ENCODE results near the gene ITGA3. TPM values are rescaled to one million over a fixed set of nuclear protein-coding genes. Genes with fewer than 3 reads are reported as not detected.

The ITGA3 gene
- total and polyA plus RNA-seq, 2 experiments from 2014 or later, result 105 to 330 TPM

DNA sequence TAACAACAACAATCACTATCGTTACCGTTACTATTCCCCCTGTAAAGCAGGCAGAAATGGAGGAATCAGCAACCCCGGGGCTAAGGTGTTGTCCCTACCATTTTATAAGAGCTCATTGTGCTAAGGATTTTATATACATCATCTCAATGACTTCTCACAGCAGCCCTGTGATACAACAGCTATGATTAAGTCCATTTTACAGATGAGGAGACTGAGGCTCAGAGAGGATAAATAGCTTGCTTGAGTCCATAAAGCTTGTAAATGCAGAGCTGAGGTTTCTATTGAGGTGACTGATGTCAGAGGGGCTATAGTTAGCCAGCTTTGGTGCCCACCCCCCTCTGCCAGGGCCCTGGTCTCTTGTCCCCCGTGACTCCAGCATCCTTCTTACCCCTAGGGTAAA is 22.5 kb downstream of the ITGA3 start:
- H3K9ac ChIP-seq, result no peak overlapping the region
- in situ Hi-C loops (cut with MboI), result no loop called here
- H3K4me2 ChIP-seq (ENCODE audit: unreplicated experiment), result no peak overlapping the region
- H3K9me2 ChIP-seq (ENCODE audit: insufficient read depth), result no peaks in the 10 kb centered on the region
- 97 to 99% methylated on average over 4 of the region's 4 CpGs for WGBS, 2 experiments (ENCODE audit: low coverage in 1 of 2, low lambda C conversion rate in 2 of 2, missing lambda C conversion rate in 2 of 2)
- H3K36me3 ChIP-seq (ENCODE audit: low read depth), result peaks cover 76% of the 10 kb centered on the region
- no peak overlapping the region for H2AFZ ChIP-seq
- no peak overlapping the region for H3K4me3 ChIP-seq
- peaks cover 27% of the 10 kb centered on the region for H3F3A ChIP-seq (ENCODE audit: insufficient read depth)
- H3K27me3 ChIP-seq (replicated peaks; ENCODE audit: insufficient read depth), result no peaks in the 10 kb centered on the region
- peaks cover 38% of the 10 kb centered on the region for H3K79me2 ChIP-seq (ENCODE audit: insufficient read depth)
- no peak for DNase-seq
- no peaks in the 10 kb centered on the region for H4K20me1 ChIP-seq (ENCODE audit: insufficient read depth)
- H3K4me1 ChIP-seq (ENCODE audit: insufficient read depth), result no peaks in the 10 kb centered on the region
- no peak overlapping the region for H3K27ac ChIP-seq
- H3K9me3 ChIP-seq (ENCODE audit: low read depth), result no peaks in the 10 kb centered on the region
- TF ChIP-seq EZH2phosphoT487 (IDR thresholded peaks at IDR 0.05; ENCODE audit: insufficient read depth, low read depth), result no peak
- no peak for TF ChIP-seq EZH2 (IDR thresholded peaks at IDR 0.05; ENCODE audit: insufficient read depth, poor library complexity, severe bottlenecking)

DNA sequence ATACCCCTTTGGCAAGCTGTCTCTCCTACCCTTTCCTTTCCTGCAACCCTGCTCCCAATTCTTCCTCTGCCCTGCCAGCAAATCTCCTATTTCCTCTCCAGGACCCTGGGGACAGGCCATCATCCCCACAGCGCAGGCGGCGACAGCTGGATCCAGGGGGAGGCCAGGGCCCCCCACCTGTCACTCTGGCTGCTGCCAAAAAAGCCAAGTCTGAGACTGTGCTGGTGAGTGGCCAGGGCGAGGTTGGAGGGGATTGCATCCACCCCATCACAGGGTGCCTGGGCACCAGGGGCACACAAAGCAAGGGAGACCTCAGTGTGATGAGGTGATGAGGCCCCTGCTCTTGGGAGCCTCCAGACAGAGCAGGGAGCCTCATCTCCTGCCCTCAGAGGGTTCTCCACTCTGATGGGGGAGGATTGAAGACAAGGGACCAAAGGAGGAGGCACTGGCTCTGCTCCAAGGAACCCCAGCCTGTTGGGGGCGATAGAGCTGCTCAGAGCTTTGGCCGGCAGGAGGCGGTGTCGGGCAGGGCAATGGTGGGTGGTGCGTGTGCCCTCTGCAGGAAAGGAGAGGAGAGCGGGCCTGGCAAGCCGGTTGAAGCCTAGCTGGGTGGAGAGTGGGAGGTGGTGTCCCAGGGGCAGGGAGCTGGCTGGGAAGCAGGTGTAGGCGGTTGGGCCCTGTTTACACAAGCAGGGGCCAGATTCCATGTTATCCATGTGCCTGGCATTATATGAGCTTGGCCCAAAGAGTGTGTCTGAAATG is 23.6 kb downstream of the ITGA3 start:
- no peak overlapping the region for H3K4me2 ChIP-seq (ENCODE audit: unreplicated experiment)
- H2AFZ ChIP-seq, result no peak overlapping the region
- in situ Hi-C loops (cut with MboI), result loop anchor here (10.0 kb wide), 1 partner anchor 55 kb away; no protein-coding TSS in a partner anchor
- no peak overlapping the region for H3K4me3 ChIP-seq
- TF ChIP-seq EZH2phosphoT487 (IDR thresholded peaks at IDR 0.05; ENCODE audit: insufficient read depth, low read depth), result no peak
- no peaks in the 10 kb centered on the region for H3K9me3 ChIP-seq (ENCODE audit: low read depth)
- no peaks in the 10 kb centered on the region for H3K9me2 ChIP-seq (ENCODE audit: insufficient read depth)
- peaks cover 76% of the 10 kb centered on the region for H3K36me3 ChIP-seq (ENCODE audit: low read depth)
- H3K27ac ChIP-seq, result no peak overlapping the region
- no peaks in the 10 kb centered on the region for H4K20me1 ChIP-seq (ENCODE audit: insufficient read depth)
- H3K27me3 ChIP-seq (replicated peaks; ENCODE audit: insufficient read depth), result no peaks in the 10 kb centered on the region
- peak; percentile 74 for DNase-seq
- 76 to 86% methylated on average over 12 of the region's 12 CpGs for WGBS, 2 experiments (ENCODE audit: low coverage in 1 of 2, low lambda C conversion rate in 2 of 2, missing lambda C conversion rate in 2 of 2)
- no peaks in the 10 kb centered on the region for H3K4me1 ChIP-seq (ENCODE audit: insufficient read depth)
- H3K79me2 ChIP-seq (ENCODE audit: insufficient read depth), result peaks cover 28% of the 10 kb centered on the region
- H3F3A ChIP-seq (ENCODE audit: insufficient read depth), result peaks cover 36% of the 10 kb centered on the region
- no peak overlapping the region for H3K9ac ChIP-seq

DNA sequence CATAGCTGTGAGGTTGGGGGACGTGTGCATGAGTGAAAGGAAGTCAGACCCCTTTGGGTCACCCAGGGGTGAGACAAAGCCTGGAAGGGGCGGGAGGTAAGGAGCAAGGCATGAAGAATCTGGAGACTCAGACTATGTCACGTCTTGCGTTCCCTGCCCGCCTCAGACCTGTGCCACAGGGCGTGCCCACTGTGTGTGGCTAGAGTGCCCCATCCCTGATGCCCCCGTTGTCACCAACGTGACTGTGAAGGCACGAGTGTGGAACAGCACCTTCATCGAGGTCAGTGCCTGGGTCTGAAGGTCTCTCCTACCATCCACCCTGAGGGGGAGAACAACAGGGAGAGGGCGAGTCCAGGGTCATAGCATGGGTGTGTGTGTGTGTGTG is 24.2 kb downstream of the ITGA3 start:
- H3K9me2 ChIP-seq (ENCODE audit: insufficient read depth), result no peaks in the 10 kb centered on the region
- no peak overlapping the region for H3K9ac ChIP-seq
- H3K9me3 ChIP-seq (ENCODE audit: low read depth), result no peaks in the 10 kb centered on the region
- WGBS, 2 experiments (ENCODE audit: low coverage in 1 of 2, low lambda C conversion rate in 2 of 2, missing lambda C conversion rate in 2 of 2), result 88 to 90% methylated on average over 11 of the region's 11 CpGs
- in situ Hi-C loops (cut with MboI), result loop anchor here (10.0 kb wide), 1 partner anchor 55 kb away; no protein-coding TSS in a partner anchor
- no peak overlapping the region for H3K27ac ChIP-seq
- DNase-seq, result no peak
- no peak for TF ChIP-seq EZH2 (IDR thresholded peaks at IDR 0.05; ENCODE audit: insufficient read depth, poor library complexity, severe bottlenecking)
- no peak for TF ChIP-seq EZH2phosphoT487 (IDR thresholded peaks at IDR 0.05; ENCODE audit: insufficient read depth, low read depth)
- H3K36me3 ChIP-seq (ENCODE audit: low read depth), result peaks cover 74% of the 10 kb centered on the region
- no peaks in the 10 kb centered on the region for H4K20me1 ChIP-seq (ENCODE audit: insufficient read depth)
- no peaks in the 10 kb centered on the region for H3K27me3 ChIP-seq (replicated peaks; ENCODE audit: insufficient read depth)
- H3K4me1 ChIP-seq (ENCODE audit: insufficient read depth), result no peaks in the 10 kb centered on the region
- H3K4me3 ChIP-seq, result no peak overlapping the region
- H3K79me2 ChIP-seq (ENCODE audit: insufficient read depth), result peaks cover 22% of the 10 kb centered on the region
- no peak overlapping the region for H3K4me2 ChIP-seq (ENCODE audit: unreplicated experiment)
- H2AFZ ChIP-seq, result no peak overlapping the region
- peaks cover 41% of the 10 kb centered on the region for H3F3A ChIP-seq (ENCODE audit: insufficient read depth)

DNA sequence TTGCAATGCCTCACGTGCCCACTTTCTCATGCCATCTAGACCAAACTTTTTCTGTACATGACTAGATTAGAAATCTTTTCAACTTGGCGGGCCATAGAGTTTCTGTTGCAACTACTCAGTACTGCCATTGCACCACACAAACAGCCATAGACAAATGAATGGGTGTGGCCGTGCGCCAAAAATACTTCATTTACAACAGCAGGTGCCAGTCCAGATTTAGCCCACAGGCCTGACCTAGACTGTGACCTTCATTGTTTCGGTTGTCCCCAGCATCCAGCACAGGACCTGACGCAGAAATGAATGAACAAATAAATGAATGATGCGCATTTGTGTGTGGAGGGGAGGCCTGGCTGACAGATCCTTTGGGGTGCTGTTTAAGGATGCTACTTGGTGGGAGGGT is 24.9 kb downstream of the ITGA3 start:
- Histone ChIP-seq H3K4me2 (ENCODE audit: unreplicated experiment) (no peak overlapping the region), H3K4me1 (ENCODE audit: insufficient read depth) (no peaks in the 10 kb centered on the region), H3K27me3 (replicated peaks; ENCODE audit: insufficient read depth) (no peaks in the 10 kb centered on the region), H3K9me2 (ENCODE audit: insufficient read depth) (no peaks in the 10 kb centered on the region), H3K27ac (no peak overlapping the region), H2AFZ (no peak overlapping the region), H3K9me3 (ENCODE audit: low read depth) (no peaks in the 10 kb centered on the region), H4K20me1 (ENCODE audit: insufficient read depth) (no peaks in the 10 kb centered on the region), H3F3A (ENCODE audit: insufficient read depth) (peaks cover 44% of the 10 kb centered on the region), H3K36me3 (ENCODE audit: low read depth) (peaks cover 71% of the 10 kb centered on the region), H3K9ac (no peak overlapping the region), H3K4me3 (no peak overlapping the region), H3K79me2 (ENCODE audit: insufficient read depth) (peaks cover 20% of the 10 kb centered on the region; the same call in 1 of the 2 replicates)
- 96% methylated on average over 7 of the region's 7 CpGs for WGBS, 2 experiments (ENCODE audit: low coverage in 1 of 2, low lambda C conversion rate in 2 of 2, missing lambda C conversion rate in 2 of 2)
- DNase-seq, result no peak
- no peak for TF ChIP-seq EZH2phosphoT487 (IDR thresholded peaks at IDR 0.05; ENCODE audit: insufficient read depth, low read depth)
- no peak for TF ChIP-seq EZH2 (IDR thresholded peaks at IDR 0.05; ENCODE audit: insufficient read depth, poor library complexity, severe bottlenecking)
- in situ Hi-C loops (cut with MboI), result loop anchor here (10.0 kb wide), 1 partner anchor 56 kb away; no protein-coding TSS in a partner anchor
